NCI-H2196 treated with DMSO at 0.1 percent for 48 hours (cell line): Measurements from ENCODE around the gene RETSAT.
A peak's percentile ranks its signal among the peaks of the same experiment; 100 is the strongest.
"Not testable (repeated sequence)": the region's sequence is repeated elsewhere in the genome, so short reads cannot be mapped to it uniquely, and the experiment has no call there.

Source experiments
- DNase-seq: peaks from one replicate; lab custom pipeline; 2025; ENCODE audit not compliant: unreplicated experiment; lab: John Stamatoyannopoulos, UW

Gene RETSAT

GRCh38 chr2:85334928-85335327, 19.4 kb downstream of the RETSAT start:
- DNase-seq = no peak

DNA sequence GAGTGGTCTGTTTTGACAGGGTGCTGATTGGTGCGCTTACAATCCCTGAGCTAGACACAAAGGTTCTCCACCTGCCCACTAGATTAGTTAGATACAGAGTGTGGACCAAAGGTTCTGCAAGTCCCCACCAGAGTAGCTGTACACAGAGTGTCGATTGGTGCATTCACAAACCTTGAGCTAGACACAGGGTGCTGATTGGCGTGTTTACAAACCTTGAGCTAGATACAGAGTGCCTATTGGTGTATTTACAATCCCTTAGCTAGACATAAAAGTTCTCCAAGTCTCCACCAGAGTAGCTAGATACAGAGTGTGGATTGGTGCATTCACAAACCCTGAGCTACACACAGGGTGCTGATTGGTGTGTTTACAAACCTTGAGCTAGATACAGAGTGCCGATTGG, 20.5 kb downstream of the RETSAT start:
- not testable (repeated sequence) for DNase-seq

DNA sequence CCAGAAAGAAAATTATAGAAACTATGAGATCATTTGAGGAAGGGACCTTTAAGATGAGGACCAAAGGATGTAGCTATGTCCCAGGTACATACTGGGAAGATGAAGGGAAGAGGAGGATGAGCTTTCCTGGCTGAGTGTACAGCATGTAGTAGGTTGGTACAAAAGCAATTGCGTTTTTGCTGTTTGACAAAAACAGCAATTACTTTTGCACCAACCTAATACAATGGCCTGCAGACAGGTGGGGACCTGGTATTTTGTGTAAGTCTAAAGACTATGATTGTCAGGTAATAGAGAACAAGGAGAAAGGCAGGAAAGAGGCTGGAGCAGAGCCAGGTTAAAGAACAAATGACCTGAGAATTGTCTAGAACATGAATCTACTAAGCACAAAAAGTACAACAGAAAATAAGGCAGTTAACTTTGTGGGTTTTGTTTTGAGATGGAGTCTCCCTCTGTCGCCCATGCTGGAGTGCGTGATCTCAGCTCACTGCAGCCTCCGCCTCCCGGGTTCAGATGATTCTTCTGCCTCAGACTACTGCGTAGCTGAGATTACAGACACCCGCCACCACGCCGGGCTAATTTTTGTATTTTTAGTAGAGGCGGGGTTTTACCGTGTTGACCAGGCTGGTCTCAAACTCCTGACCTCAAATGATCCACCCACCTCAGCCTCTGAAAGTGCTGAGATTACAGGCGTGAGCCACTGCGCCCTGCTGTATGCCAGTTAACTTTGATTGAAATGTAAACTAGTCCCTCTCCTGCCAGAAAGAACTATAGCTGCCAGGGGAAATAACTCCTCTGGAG, 23.3 kb downstream of the RETSAT start:
- no peak for DNase-seq

- DNase-seq = not testable (repeated sequence)
Observed at GRCh38 chr2:85329701-85330100, 24.6 kb downstream of the RETSAT start.

- no peak for DNase-seq
Observed at GRCh38 chr2:85329181-85329651, 25.1 kb downstream of the RETSAT start.

- peak; percentile 54 for DNase-seq
Observed at GRCh38 chr2:85327822-85328617, 26.3 kb downstream of the RETSAT start, which contains the start of gene TGOLN2. Gene TGOLN2, minus strand, starts transcription at chr2:85327989. Its CDS starts 27 bp downstream, at chr2:85327962.

GRCh38 chr2:85327160-85327821, 27.0 kb downstream of the RETSAT start:
- no peak for DNase-seq

DNA sequence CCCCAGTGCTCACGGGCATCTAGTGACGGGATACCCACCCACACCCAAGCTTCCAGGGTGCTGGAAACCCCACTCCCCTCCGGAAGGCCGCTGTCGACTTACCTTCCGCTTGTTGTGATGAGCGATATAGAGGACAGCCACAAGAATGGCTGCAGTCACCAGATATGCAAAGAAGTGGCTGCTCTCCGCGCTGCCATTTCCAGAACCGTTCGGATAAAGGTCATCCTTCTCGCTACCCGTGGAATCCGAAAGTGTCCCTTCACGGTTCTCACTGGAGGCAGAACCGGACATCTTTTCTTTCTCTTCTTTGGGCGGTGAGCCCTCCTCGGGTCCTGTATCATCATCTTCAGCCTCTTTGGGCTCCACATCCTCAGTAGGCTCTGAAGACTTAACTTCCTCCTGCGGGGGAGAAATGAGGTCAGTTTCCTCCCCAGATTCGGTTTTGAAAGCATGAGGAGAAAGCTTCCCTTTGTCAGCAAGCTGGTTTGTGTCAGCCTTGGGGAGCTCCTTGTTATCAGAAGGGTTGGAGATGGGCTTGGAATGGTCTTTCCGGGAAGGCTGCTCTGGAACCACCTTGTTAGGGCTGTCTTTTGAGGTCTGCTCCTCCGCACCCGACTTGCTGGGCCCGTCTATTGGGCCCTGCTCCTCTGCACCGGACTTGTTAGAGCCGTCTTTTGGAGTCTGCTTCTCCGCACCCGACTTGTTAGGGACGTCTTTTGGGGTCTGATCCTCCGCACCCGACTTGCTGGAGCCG, 27.7 kb downstream of the RETSAT start:
- no peak for DNase-seq

DNA sequence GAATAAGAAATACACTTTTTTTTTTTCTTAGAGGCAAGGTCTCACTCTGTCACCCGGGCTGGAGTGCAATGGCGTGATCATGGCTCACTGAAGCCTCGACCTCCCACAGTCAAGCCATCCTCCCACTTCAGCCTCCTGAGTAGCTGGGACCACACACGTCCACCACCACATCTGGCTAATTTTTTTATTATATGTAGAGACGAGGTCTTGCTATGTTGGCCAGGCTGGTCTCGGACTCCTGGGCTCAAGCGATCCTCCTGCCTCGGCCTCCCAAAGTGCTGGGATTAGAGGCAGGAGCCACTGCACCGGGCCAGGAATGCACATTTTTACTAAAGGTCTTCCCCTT, 28.9 kb downstream of the RETSAT start:
- DNase-seq = no peak

GRCh38 chr2:85324639-85325465, 29.5 kb downstream of the RETSAT start:
- DNase-seq = no peak

DNA sequence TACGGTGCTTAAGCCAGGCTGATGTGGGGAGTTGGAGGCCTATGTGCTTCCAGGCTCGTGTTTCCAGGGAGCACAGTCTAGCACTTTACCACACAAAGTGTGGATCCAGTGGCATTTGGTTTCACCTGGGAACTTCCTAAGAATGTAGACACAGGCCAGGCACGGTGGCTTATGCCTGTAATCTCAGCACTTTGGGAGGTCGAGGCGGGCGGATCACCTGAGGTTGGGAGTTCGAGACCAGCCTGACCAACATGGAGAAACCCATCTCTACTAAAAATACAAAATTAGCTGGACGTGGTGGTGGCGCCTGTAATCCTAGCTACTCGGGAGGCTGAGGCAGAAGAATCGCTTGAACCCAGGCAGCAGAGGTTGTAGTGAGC, 30.4 kb downstream of the RETSAT start:
- DNase-seq = not testable (repeated sequence)

- no peak for DNase-seq
Observed at GRCh38 chr2:85323351-85323987, 30.9 kb downstream of the RETSAT start.

DNA sequence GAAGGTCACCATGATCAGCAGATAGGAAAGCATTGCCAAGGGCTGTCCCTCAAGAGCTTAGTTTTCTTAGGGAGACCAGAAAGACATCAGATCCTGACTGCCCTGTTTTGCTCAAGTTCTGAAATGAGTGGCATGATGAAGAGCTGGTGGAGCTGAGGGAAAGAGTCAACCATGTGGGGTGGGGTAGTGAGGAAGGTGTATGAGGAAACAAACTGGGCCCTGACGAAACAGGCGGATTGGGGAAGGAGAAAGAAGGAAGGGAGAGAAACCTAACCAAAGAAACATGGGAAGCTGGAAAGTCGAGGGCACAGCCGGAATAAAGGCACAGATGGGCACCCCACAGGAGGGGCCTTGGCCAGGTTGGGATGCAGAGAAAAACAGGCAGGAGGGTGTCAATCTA, 34.5 kb downstream of the RETSAT start:
- DNase-seq = no peak

DNA sequence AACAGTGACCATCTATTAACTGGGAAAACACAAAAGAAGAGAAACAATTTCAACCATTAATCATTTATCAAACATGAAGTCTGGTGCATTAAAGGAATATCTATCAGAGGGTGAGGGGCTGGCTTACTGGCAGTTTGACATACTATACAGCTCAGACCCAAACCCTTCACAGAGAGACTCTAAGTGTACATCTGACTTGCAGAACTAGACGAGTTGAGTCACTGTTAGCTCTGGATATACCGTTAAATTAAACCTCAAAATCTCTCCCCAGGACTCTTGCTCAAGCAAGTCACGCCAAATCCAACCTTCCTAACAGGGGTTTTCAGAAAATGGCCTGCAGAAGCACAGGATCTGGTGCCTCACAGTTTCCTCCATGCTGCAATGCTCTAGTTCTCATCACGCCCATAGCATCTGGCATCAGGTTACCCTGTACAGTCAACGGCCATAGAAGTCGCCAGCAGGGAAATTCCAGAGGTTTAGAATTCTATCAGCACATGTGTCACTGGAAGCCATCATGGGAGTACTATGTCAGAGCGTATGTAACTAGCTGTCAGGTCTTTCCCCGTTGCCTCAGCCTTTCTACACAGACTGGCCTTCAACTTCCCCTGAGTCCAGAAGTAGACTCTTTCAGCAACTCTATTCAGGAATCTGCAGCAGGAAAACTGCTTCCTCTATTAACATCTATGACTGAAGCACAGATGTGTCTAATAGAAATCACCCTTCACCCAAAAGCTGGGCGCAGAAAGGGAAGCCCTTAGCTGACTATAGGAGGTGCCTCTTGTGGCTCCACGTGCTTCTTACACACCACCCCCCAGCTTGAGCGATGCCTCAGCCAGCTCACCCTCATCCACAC, 35.9 kb downstream of the RETSAT start:
- DNase-seq = no peak

DNA sequence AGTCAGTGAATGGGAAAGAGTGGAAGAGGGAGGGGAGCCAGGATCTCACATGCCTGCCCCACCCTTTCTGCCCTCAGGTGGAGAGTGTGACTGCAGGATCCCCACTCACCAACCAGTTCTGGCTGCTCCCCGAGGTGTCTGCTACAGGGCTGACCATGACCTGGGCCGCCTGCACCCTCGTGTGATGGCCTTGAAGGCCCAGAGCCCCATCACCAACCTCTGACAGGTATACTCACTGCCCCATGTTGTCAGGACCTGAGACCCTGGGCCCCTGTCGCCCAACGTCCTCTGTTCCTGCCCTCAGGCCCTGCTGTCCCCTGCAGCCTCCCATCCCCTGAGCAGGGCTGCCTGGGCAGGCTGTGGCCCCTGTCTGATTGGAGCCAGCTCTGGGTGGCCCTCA, 38.4 kb downstream of the RETSAT start:
- not testable (repeated sequence) for DNase-seq

DNA sequence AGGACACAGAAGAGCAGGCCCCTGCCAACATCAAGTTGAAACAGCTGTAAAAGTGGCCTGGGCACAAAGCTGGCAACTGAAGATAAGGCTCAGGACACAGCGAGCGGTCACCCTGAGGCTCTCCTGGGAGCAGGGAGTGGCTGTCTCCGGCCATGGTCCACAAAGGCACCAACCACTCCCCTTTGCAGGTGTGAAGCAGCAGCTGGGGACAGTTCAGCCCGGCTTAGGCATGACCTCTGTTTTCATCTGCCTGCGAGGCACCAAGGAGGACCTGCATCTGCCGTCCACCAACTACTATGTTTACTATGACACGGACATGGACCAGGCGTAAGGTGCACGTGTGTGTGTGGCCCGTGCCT, 39.5 kb downstream of the RETSAT start:
- DNase-seq = no peak

DNA sequence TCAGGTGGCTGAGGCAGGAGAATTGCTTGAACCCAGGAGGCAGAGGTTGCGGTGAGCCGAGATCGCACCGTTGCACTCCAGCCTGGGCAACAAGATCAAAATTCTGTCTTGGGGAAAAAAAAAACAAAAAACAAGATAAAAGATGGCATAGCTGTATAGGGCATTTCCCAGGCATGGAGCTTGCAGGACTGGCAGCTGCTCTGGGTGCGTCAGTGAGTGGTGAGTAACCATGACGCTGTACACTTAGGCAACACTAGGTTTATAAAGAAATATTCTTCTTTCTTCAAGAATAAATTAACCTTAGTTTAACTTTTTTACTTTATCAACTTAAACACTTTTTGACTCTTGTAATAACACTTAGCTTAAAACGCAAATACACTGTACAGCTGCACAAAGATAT, 41.9 kb downstream of the RETSAT start:
- no peak for DNase-seq

DNA sequence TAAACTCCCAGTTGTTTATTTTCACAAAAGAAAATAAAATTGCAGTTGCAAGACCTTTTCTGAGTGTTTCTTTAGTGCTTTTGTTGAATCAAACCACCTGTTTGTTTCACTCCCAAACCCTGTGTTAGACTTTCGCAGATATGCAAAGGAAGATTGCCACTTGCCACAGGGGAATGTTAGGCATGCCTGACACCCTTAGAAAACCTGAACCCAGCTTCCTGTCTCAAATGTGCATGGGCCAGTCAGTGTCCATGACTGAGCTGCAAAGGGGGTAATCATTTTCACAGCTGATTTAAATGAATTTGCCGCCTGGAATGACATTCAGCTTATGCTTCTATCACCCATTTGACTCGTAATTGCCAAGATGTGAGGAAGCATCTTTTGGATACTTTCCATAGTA, 44.0 kb downstream of the RETSAT start:
- no peak for DNase-seq
